Measurements from ENCODE around the gene RASA3. TPM values are rescaled to one million over a fixed set of nuclear protein-coding genes. Genes with fewer than 3 reads are reported as not detected.

Gene RASA3
- total and polyA plus RNA-seq, 2 of the 8 experiments (the other 6 are each of a cell fraction or from before 2014, with no cell fraction given) = 7.5 to 21.9 TPM

GRCh38 chr13:114029866-114030625, 102.4 kb downstream of the RASA3 start (continued):
- TF ChIP-seq CHD7 (IDR thresholded peaks at IDR 0.05; ENCODE audit: insufficient replicate concordance, low read length) (no peak), KDM5A (IDR thresholded peaks at IDR 0.05; ENCODE audit: low read length) (no peak), CEBPB (IDR thresholded peaks at IDR 0.05; ENCODE audit: low read depth, low read length) (no peak), CBX8 (IDR thresholded peaks at IDR 0.05; ENCODE audit: borderline replicate concordance, low read depth, low read length) (no peak)
